Measurements from ENCODE around the gene USP49.

USP49 gene

DNA sequence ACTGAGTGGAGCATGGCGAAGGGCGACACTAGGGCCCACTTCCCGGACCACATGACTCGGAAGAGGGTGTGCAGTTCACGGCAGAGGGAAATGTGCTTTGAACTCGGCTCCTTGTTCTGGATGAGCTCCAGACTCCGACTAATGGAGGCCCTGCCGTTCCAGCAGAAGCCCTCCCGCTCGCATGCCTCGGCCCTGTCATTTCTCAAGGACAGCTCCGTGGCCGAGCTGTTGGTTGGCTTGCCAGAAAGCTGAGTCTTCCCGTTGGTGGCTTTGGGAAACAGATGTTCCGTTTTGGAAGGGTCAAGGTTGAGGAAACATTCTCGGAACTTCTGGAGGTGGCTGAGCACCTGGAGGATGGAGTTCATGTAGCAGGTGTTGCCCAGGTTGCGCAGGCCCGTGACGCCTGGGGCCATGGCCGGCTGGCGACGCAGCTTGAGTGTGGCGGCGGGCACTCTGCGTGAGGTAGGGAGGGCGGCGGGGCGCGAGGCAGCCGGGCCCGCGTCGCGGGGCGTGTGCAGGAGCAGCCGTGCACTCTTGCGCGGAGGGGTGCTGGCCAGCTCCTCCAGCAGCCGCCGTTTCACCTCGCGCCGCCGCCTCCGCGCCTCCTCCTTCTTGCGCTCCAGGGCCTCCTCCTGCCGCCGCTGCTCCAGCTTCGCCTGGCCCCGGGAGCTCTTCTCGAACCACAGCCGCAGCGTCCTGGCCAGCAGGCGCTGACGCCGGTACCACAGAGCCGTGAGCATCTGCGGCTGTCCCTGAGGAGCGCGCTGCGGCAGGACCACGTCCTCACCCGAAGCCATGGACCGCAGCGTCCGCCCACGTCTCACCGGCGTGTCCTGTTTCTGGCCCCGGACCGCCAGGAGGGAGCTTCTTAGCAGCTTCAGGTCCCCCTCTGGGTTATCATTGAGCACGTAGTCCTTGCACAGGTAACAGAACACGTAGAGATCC lies 89.1 kb downstream of the USP49 start:
- no peak for DNase-seq

DNA sequence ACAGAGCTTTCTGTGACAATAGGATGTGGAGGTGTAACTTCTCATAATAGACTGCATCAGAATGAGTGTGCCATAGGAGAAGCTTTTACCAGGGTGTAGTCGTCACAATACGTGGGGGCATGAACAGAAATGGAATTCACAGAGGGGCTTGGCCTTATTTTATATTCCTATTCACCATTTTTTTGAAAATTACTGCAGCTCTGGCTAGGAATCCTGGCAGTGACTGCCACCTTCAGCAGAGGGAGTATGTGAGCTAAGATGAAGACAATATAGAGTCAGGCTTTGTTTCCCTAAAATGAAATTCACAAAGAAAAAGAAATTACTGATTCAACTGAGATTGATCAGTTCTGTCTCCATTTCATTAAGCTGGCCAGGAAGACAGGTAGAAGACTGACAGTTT lies 93.8 kb downstream of the USP49 start:
- DNase-seq = no peak

DNA sequence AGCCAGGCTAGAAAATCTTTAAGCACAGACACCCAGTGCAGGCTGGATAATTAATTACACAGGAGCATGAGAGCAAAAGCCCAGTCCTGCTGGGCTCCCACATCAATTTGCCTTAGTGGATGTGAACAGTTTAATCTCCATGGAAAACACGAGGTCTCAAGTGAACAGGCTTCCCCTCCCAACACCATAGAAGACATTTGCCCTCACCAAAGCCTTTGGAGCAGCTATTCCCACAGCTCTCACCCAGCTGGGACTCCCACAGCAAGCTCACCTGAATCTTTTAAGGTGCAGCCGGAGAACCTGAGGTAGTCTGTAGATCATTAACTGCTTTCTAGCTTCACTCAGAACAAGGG lies 95.6 kb downstream of the USP49 start:
- no peak for DNase-seq

DNA sequence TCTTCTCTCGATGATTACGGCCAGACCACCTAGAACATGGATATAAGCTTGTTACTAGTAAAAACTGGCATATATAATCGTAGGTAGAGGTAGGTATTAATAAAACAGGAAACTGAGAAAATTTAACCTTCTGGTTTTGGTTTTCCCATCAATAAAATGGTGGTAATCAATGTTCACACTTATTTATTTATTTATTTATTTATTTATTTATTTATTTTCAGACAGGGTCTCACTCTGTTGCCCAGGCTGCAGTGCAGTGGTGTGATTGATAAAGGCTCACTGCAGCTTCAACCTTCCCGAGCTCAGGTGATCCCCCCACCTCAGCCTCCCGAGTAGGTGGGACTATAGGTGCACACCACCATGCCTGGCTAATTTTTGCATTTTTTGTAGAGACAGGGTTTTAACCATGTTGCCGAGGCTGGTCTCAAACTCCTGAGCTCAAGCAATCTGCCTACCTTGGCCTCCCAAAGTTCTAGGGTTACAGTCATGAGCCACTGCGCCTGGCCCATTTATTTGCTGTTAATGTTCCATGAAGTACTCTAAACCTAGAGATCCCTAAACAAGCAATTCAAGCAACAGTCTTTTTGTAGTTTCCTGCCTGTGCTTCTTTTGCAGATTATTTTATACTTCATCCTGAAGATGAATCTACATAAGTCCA lies 96.1 kb downstream of the USP49 start:
- DNase-seq = no peak

DNA sequence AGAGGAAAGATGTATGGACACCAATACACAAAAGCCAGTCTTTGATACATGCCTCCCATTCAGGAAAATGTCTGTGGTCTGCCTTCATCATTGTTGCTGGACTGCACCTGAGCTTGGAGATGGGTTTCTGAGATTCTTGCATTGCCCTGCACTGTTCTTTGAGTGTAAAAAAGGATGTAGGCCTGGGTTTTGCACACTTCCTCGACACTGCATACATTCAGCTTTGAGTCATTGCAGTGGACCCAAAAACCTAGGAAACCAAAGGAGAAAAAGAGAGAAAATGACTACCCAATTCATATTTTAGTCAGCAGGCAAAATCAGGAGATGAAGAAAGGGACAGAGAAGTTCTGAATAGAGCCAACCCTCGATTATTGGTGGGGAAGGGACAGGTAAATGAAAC lies 98.7 kb downstream of the USP49 start:
- no peak for DNase-seq

DNA sequence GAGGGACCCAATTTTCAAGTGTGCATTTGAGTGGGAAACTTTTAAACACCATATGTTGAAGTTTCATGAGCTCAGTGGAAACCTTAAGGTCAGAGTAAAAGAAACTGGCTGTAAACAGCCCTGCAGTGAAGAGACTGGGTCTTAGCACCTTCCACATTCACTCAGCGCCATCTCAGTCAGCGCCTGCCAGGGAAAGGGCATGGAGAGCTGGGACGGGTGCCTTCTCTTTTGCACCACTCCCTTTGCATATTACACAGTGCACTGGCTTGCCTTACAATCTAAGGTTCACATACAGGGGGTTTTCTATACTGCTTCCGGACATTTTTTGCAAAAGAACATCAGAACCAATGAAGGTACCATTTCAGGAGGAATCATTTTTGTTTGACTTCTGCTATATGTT lies 103.2 kb downstream of the USP49 start:
- DNase-seq = no peak

DNA sequence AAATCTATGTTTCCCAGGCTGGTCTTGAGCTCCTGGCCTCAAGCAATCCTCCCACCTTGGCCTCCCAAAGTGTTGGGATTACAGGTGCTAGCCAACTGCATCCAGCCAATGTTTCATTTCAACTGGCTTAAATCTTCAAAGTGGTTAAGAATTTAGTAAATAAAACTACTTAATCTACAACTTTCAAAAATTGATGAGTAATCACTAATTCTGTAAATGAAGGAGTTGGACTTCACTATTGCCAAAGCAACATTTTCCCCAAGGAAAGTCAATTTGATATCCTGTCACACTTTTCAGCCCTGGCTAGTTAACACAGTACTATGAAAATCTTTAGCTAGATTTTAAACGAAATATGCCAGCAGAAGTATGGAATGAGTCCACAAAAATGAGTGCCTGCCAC lies 103.9 kb downstream of the USP49 start:
- no peak for DNase-seq

DNA sequence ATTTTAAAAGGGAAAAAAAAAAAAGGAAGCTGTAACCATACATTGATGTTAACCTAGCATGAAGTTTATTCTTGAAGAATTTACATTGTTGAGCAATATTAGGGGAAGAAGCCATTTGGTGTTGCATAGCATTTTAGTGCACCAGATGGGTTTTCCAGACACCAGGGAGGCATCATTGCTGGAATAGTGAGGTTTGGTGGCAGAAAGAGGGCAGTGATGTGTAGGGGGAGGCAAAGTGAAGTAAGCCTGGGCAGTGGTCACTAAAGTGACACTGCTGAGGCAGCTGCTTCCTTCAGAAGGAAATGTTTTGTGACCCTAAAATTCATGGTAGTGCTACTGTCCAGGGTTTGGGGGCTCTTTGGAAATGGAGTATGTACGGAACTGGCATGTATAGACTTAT lies 105.1 kb downstream of the USP49 start:
- no peak for DNase-seq

DNA sequence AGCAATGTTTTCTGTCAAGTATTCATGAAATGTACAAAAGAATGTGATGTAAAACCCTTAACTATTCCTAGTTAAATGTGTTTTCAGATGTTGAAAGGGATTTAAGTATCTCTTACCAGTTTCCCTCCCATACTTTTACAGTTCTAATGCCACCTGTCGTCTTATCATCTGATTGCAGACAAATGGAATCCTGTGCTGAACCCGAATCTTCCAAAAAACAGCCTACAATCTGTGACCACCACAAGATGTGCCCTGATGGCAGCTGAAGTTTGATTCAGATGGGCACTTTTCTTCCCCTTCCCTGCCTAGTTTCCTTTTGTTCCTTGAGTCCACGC lies 105.8 kb downstream of the USP49 start:
- no peak for DNase-seq

DNA sequence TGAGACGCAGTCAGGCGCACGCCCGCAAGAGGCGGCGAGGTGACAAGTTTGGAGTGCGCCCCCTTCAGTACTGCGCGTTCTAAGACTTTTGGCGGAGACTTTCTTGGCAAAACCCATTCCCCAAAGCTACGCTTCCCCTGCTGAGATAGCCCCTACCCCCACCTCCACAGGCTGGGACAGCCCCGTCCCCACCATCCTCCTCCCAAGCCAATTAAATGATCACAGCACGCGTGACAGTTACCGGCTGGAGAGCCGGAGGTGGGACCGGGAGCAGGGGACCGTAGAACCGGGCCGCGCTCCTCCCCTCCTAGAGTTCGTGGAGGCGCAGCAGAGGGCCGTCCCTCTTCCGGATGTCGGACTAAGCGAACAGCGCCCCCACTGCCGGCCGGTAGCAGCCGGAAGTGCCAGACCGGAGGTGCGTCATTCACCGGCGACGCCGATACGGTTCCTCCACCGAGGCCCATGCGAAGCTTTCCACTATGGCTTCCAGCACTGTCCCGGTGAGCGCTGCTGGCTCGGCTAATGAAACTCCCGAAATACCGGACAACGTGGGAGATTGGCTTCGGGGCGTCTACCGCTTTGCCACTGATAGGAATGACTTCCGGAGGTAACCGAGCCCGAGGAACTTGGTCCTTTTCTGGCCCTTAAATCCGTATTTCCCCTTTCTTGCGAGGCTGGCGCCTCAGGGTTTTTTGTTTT lies 107.8 kb downstream of the USP49 start, which contains the start of gene TOMM6:
TOMM6 (plus strand) TSS at position 476 of the 699 bp plus-strand sequence; CDS start at position 480, 4 bp downstream.
- DNase-seq = peak; percentile 86

DNA sequence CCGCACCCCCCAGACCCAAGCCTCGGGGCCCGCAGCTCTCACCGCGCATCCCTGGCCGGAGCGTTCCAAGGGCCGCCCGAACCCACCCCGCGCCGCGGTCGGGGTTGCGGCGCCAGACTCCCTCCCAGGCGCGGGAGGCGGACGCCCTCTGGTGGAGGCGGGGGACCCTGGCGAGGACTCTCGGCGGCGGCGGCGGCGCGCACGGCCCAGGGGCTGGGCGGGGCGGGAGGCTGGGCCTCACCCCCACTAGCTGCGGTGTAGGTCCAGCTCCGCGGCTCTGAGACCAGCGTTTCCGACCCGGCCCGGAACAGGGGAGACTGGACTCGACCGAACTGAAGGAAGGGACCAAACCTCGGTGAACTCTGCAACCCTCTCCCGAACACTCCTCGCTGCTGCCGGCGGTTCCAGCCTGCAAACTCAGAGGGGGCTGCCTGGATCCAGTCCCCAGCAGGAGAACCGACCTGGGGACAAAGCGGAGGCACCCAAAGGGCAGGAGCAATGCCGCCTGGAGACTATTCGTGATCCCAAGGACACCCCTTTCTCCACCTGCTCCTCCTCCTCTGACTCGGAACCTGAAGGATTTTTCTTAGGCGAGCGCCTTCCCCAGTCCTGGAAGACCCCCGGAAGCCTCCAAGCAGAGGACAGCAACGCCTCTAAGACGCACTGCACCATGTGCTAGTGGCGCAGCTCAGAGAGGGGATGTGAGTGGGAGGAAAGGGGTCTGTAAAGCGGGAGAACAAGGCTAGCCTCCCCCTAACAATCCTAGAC lies 108.5 kb downstream of the USP49 start:
- DNase-seq = peak; percentile 72

DNA sequence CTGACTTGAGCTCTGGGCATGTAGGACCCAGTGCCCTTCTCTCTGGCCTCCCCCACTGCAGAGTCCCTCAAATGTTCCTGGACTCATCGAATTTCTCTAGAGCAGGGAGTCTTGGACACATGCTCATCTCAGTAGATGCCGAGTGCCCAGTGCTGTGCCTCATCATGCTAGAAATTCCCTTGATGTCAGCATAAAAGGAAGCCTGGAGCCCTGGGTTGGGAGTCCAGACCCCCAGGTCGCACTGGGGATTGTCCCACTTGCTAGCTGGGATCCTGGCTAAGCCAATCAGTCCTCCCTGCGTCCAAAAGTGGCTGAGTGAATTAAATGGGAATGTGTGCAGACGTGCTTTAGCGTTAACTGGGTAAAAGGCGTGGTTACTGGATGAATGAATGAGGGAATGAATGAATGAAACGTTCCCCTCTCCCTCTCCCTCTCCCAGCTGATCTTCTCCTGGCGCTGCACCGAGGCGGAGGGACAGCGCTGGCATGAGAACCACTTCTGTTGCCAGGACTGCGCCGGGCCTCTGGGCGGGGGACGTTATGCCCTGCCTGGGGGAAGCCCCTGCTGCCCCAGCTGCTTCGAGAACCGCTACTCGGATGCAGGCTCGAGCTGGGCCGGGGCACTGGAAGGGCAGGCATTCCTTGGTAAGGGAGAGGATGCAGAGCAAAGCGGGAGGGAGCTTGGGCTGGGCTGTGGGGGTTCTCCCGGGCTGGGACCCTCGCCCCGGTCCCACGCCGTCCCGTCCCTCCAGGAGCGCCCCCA lies 109.3 kb downstream of the USP49 start:
- no peak for DNase-seq

DNA sequence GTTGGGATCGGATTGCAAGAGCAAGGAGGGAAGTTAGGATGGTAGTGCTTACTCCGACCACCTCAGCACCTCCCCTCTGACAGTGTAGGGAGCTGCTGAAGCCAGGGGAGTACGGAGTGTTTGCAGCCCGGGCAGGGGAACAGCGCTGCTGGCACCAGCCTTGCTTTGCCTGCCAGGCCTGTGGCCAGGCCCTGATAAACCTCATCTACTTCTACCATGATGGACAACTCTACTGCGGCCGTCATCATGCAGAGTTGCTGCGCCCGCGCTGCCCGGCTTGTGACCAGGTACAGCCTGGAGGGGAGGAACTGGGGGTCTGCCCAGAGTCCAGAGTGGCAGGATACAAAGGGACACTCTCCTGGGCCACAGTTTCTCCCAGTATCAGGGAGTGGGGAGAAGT lies 109.9 kb downstream of the USP49 start:
- no peak for DNase-seq

DNA sequence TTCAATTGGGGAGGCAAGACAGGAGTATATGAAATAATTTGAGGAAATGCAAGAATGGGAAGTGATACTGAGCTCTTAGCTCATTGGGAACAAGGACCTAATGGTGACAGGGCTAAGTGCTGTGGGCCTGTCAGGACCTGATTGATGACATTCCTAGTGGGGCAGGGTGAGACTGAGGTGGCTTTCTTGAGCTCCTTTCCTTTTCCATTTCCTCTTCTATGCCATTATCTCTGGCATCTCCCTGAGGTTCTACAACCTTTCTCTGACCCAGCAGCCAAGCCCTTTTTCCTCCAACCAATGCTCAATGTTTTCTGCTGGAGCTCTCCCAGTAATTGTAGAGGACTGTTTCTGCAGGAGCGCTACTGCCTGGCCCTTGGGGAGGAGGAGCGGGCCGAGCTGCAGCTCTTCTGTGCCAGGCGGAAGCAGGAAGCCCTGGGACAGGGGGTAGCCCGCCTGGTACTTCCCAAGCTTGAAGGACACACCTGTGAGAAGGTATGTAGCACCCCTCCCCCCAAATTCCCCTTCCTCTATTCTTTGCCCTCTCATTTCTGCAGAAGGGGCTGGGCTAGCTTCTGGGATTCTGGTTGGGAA lies 110.5 kb downstream of the USP49 start:
- no peak for DNase-seq

DNA sequence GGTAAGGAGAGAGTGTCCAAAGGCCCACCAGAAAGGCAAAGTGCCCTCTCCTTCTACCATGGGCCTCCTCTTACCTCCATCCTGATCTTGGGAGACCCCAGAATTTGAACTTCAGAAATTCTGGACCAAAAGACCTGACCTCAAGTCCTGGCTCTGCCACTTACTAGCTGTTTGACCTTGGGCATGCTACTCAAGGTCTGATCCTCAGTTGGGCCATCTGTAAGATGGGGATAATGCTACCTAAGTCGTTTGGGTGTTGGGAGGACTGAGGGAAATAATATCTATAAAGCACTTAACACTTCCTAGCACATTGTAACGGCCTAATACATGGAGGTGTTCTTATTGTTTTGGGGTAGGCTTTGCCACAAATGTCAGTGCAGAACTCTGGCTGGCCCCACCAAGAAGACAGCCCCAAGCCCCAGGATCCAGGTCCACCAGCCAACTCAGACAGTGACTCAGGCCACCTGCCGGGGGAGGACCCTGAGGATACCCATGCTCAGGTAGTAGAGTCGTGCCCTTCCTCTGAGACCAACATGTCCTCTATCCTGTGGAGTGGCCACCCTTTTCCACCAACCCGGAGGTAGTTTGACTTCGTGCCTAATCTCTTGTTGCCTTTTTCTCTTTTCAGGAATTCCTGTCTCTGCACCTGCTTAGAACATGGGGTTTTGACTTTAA lies 111.9 kb downstream of the USP49 start:
- DNase-seq = no peak

DNA sequence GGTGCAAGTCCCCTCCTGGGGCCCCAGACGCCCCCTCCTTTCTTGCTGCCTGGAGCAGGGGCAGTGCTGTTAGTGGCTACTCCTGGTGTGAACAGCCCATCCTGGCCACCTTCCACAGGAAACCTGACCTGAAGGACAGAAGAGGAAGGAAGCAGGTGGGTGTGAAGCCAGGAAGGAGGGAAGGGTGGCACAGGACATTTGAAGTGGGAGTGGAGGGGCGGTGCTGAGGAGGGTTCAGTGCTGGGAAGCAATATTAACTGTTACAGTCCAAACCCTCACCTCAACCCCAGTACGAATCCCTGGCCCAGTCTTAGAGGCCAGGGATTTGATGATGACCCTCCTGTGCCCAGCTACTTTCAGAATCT lies 113.8 kb downstream of the USP49 start:
- no peak for DNase-seq

DNA sequence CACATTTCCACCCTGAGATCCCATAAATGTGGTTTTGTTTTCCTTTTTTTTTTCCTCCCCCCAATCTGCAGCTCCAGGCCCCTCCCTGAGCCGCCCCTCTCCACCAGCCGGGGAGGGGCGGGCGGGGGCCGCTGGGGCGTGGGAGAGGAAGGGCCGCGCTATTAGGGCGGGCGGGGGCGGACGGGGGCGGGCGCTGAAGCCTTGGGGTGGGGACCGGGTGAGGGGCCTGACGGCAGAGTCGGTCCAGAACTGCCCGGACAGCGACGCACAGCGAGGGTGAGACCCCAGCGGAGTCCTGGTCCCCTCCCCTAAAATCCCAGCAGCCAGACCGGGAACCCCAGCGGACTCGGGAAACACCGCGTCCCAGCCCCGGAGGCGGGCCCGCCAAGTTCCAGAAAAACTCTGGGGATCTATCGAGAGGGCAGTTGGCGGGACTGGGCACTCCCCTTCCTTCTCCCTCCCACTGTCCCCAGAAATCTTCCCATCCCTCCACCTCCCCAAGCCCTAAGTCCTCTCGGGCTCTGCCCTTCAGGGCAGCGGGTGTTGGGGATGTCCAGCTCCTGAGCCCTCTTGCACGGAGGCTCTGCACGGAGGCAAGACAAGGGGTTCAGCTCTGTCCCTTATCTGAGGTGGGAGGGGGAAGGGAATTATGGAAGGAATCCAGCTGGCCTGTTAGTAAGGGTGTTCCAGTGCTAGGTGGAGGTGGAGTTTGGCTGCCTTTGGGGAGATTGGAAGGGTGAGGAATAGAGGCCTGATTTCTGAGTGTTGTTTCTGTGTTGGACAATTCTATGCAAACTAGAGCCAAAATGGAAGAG lies 114.4 kb downstream of the USP49 start, which contains the start of gene PRICKLE4:
PRICKLE4 (plus strand) TSS at position 232 of the 815 bp plus-strand sequence. CDS start 2,692 bp downstream, outside the sequence.
- no peak for DNase-seq

DNA sequence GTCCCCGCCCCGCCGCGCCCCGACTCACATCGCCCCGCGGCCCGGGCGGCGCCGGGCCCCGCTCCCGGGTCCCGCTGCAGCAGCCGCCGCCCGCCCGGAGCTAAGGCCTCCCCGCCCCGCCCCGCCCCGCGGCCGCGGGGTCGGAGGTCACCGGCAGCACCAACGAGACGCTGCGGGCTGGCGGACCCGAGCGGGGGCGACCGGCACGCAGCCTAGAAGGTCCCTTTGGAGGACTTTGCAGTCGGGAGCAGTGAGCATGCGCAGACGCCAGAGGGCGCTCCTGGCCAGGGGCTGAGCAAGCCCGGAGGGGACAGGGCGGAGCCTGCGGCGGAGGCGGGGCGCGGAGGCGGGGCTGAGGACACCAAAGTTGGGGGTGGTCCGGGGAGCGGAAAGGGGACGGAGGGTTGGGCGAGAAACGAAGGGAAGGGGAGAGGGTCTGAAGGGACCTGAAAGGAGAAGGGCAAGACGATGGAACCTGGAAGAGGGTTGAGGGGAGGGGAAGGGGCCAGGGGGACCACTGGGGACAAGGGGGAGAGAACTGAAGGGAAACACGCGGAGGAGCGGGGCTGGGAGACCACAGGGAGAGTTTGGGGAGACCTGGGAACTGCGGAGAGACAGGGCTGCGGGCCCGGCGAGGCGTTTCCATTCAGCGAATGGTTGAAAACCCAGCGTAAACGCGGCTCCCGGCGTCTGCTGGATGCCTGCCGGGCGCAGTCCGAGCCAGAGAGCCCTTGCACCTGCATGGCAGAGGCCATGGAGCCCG lies 115.2 kb downstream of the USP49 start, which contains the start of gene FRS3:
FRS3 (minus strand) TSS at position 113 of the 763 bp plus-strand sequence. CDS start 2,913 bp downstream, outside the sequence.
- DNase-seq = peak; percentile 95

DNA sequence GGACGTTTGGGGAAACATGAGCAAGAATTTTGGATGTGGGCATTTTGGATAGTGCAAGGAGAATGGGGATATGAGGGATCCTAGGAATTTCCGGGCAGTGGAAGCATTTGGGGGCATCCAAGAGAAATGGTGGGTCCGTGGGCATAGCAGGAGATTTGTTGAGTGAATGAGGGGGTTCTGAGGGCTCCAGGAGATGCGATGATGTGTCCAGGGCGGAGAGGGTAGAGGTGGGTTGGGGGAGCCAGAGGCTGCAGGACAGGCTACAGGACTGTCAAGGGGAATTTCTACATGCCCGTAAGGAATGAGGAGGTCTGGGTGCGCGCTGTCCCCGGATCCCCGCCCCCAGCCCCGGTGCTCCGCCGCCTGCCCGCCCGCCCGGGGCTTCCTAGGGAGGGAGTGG lies 115.8 kb downstream of the USP49 start:
- DNase-seq = no peak

All from NCI-H774 (cell line).